Transverse colon (tissue), 3 donors: ENCODE measurements around the gene MEF2D.

ENCODE experiments used
- CTCF ChIP-seq, 5 experiments: fragments of 200-600 bp in 3 of 5; fragments of 450-650 bp in 2 of 5; sonication (generic) in 3 of 5; IDR thresholded peaks; 1 replicate in 2 of 5; 2 replicates in 3 of 5; pipeline ENCODE4 v1.5.1; 2016 to 2017; ENCODE audit warnings: antibody characterized with exemption in 5 of 5, inconsistent platforms in 3 of 5, mild to moderate bottlenecking in 2 of 5, moderate library complexity in 1 of 5
- POLR2A ChIP-seq: fragments of 450-650 bp; IDR thresholded peaks from one replicate; pipeline ENCODE4 v1.6.1; 2016; ENCODE audit warnings: antibody characterized with exemption, mild to moderate bottlenecking, moderate library complexity

- TF ChIP-seq CTCF (IDR thresholded peaks at IDR 0.05) (no peak), POLR2A (no peak)
Measured at GRCh38 chr1:156533568-156534220, 33.1 kb upstream of the MEF2D start.
